GM12878 (cell line): ENCODE data around the gene ACADVL. TPM values are rescaled to one million over a fixed set of nuclear protein-coding genes. Genes with fewer than 3 reads are reported as not detected.

Experiments
- CUX1 ChIP-seq: IDR thresholded peaks from 2 replicates; pipeline ENCODE4 v1.6.1; 2012; ENCODE audit warnings: improper control_type of control experiment, low read depth, low read length; ENCODE audit not compliant: insufficient replicate concordance
- NKRF ChIP-seq: fragments of 450-650 bp; conservative IDR thresholded peaks from 2 replicates; pipeline ENCODE4 v1.6.1; 2017; ENCODE audit warnings: mild to moderate bottlenecking, moderate library complexity
- NR2C1 ChIP-seq: fragments of 450-650 bp; IDR thresholded peaks from 2 replicates; pipeline ENCODE4 v1.6.1; 2017; ENCODE audit warnings: antibody characterized with exemption, mild to moderate bottlenecking, moderate library complexity
- POLR2A ChIP-seq: IDR thresholded peaks from 2 replicates; pipeline ENCODE4 v1.6.1; 2011; ENCODE audit warnings: low read depth, mild to moderate bottlenecking, low read length
- polyA plus RNA-seq, 11 experiments: library from polyadenylated mRNA; depleted of rRNA in 4 of 11; unstranded in 6 of 11; stranded (reverse) in 5 of 11; fragments of >200 nt; fragmentation: Nextera tagmentation in 4 of 11; fragmentation: Illumina TruSeq in 1 of 11; extraction: Ambion mirVana in 4 of 11; extraction: Trizol in 1 of 11; gene quantifications; 1 replicate in 1 of 11; 2 replicates in 10 of 11; pipeline versions ENCODE4 v1.2.1 to v1.2.3, GENCODE V29; 2011 to 2016; ENCODE audit warnings: inconsistent platforms in 2 of 11, missing spikeins in 2 of 11, low read depth in 1 of 11
- total RNA-seq, 4 experiments: library from RNA; depleted of rRNA in 3 of 4; stranded (reverse); fragments of >200 nt in 3 of 4; fragmentation: Illumina TruSeq in 1 of 4; extraction: Trizol in 1 of 4; gene quantifications; 2 replicates each; pipeline versions ENCODE4 v1.2.1 to v1.2.3, GENCODE V29; 2013 to 2021
- TF ChIP-seq, protein P1 (sequence below): fragments of 450-650 bp; IDR thresholded peaks from 2 replicates; pipeline ENCODE4 v1.6.1; 2018; ENCODE audit warnings: borderline replicate concordance, mild to moderate bottlenecking; ENCODE audit not compliant: partially characterized antibody
- TF ChIP-seq, protein P2 (sequence below): fragments of 450-650 bp; IDR thresholded peaks from 2 replicates; pipeline ENCODE4 v1.6.1; 2018; ENCODE audit warnings: mild to moderate bottlenecking, low read depth, moderate library complexity; ENCODE audit not compliant: partially characterized antibody
- TF ChIP-seq, protein P3 (sequence below): fragments of 450-650 bp; IDR thresholded peaks from 2 replicates; pipeline ENCODE4 v1.6.1; 2014; ENCODE audit warnings: mild to moderate bottlenecking
- TF ChIP-seq, protein P4 (sequence below): fragments of 450-650 bp; IDR thresholded peaks from 2 replicates; pipeline ENCODE4 v1.6.1; 2017; ENCODE audit warnings: mild to moderate bottlenecking, moderate library complexity

The ACADVL gene
- total and polyA plus RNA-seq, 10 of the 15 experiments (the other 5 are each of a cell fraction or from before 2014, with no cell fraction given), result 25.4 to 232 (median 180) TPM

DNA sequence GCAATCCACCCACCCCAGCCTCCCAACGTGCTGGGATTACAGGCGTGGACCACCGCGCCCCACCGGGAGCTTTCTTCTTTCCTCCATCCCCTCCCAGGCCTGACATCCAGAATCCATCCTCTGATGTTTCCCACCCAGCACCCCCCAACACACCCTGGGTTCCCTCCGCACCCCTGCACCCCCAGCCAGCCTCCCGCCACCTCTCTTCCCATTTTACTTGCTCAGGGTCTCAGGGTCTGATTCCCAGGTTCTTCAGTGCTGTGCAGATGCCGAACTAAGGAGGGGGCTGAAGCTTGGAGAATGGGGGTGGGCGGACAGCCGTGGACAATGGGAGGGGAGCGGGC, 40.8 kb upstream of the ACADVL start (continued):
- TF ChIP-seq, protein P1, sequence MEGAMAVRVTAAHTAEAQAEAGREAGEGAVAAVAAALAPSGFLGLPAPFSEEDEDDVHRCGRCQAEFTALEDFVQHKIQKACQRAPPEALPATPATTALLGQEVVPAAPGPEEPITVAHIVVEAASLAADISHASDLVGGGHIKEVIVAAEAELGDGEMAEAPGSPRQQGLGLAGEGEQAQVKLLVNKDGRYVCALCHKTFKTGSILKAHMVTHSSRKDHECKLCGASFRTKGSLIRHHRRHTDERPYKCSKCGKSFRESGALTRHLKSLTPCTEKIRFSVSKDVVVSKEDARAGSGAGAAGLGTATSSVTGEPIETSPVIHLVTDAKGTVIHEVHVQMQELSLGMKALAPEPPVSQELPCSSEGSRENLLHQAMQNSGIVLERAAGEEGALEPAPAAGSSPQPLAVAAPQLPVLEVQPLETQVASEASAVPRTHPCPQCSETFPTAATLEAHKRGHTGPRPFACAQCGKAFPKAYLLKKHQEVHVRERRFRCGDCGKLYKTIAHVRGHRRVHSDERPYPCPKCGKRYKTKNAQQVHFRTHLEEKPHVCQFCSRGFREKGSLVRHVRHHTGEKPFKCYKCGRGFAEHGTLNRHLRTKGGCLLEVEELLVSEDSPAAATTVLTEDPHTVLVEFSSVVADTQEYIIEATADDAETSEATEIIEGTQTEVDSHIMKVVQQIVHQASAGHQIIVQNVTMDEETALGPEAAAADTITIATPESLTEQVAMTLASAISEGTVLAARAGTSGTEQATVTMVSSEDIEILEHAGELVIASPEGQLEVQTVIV, result no peak
- TF ChIP-seq POLR2A (no peak), NKRF (no peak), NR2C1 (no peak), CUX1 (no peak)
- TF ChIP-seq, protein P2, sequence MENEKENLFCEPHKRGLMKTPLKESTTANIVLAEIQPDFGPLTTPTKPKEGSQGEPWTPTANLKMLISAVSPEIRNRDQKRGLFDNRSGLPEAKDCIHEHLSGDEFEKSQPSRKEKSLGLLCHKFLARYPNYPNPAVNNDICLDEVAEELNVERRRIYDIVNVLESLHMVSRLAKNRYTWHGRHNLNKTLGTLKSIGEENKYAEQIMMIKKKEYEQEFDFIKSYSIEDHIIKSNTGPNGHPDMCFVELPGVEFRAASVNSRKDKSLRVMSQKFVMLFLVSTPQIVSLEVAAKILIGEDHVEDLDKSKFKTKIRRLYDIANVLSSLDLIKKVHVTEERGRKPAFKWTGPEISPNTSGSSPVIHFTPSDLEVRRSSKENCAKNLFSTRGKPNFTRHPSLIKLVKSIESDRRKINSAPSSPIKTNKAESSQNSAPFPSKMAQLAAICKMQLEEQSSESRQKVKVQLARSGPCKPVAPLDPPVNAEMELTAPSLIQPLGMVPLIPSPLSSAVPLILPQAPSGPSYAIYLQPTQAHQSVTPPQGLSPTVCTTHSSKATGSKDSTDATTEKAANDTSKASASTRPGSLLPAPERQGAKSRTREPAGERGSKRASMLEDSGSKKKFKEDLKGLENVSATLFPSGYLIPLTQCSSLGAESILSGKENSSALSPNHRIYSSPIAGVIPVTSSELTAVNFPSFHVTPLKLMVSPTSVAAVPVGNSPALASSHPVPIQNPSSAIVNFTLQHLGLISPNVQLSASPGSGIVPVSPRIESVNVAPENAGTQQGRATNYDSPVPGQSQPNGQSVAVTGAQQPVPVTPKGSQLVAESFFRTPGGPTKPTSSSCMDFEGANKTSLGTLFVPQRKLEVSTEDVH, result no peak
- TF ChIP-seq, protein P3, sequence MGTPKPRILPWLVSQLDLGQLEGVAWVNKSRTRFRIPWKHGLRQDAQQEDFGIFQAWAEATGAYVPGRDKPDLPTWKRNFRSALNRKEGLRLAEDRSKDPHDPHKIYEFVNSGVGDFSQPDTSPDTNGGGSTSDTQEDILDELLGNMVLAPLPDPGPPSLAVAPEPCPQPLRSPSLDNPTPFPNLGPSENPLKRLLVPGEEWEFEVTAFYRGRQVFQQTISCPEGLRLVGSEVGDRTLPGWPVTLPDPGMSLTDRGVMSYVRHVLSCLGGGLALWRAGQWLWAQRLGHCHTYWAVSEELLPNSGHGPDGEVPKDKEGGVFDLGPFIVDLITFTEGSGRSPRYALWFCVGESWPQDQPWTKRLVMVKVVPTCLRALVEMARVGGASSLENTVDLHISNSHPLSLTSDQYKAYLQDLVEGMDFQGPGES, result no peak
- TF ChIP-seq, protein P4, sequence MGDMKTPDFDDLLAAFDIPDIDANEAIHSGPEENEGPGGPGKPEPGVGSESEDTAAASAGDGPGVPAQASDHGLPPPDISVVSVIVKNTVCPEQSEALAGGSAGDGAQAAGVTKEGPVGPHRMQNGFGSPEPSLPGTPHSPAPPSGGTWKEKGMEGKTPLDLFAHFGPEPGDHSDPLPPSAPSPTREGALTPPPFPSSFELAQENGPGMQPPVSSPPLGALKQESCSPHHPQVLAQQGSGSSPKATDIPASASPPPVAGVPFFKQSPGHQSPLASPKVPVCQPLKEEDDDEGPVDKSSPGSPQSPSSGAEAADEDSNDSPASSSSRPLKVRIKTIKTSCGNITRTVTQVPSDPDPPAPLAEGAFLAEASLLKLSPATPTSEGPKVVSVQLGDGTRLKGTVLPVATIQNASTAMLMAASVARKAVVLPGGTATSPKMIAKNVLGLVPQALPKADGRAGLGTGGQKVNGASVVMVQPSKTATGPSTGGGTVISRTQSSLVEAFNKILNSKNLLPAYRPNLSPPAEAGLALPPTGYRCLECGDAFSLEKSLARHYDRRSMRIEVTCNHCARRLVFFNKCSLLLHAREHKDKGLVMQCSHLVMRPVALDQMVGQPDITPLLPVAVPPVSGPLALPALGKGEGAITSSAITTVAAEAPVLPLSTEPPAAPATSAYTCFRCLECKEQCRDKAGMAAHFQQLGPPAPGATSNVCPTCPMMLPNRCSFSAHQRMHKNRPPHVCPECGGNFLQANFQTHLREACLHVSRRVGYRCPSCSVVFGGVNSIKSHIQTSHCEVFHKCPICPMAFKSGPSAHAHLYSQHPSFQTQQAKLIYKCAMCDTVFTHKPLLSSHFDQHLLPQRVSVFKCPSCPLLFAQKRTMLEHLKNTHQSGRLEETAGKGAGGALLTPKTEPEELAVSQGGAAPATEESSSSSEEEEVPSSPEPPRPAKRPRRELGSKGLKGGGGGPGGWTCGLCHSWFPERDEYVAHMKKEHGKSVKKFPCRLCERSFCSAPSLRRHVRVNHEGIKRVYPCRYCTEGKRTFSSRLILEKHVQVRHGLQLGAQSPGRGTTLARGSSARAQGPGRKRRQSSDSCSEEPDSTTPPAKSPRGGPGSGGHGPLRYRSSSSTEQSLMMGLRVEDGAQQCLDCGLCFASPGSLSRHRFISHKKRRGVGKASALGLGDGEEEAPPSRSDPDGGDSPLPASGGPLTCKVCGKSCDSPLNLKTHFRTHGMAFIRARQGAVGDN, result no peak
